ENCODE results near the gene ASH1L.
"Not testable (repeated sequence)": the region's sequence is repeated elsewhere in the genome, so short reads cannot be mapped to it uniquely, and the experiment has no call there.

ASH1L gene

DNA sequence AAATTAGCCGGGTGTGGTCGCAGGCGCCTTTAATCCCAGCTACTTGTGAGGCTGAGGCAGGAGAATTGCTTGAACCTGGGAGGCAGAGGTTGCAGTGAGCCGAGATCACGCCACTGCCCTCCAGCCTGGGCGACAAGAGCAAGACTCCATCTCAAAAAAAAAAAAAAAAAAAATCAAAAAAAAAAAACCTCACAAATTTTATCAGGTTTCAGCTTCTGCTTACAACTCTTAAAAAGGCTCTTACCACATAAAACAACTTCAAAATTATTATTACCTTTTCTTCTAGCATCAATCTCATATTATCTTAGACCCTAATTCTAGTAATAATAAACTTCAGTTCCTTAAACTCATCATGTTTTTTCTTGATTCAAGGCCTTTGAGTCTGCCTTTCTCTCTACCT lies 120.2 kb downstream of the ASH1L start:
- not testable (repeated sequence) for DNase-seq

DNA sequence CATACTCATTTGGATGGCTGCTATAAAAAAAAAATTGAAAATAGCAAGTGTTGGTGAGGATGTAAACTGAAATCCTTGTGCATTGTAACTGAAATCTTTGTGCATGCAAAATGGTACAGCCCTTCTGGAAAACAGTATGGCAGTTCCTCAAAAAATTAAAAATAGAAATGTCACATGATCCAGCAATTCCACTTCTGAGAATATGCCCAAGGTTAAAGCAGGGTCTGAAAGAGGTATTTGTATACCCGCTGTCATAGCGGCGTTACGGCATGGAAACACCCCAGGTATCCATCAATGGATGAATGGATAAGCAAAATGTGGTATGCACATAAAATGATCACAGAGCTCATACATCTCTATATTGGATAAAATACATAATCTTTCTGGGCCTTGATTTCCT lies 125.2 kb downstream of the ASH1L start:
- no peak for DNase-seq

DNA sequence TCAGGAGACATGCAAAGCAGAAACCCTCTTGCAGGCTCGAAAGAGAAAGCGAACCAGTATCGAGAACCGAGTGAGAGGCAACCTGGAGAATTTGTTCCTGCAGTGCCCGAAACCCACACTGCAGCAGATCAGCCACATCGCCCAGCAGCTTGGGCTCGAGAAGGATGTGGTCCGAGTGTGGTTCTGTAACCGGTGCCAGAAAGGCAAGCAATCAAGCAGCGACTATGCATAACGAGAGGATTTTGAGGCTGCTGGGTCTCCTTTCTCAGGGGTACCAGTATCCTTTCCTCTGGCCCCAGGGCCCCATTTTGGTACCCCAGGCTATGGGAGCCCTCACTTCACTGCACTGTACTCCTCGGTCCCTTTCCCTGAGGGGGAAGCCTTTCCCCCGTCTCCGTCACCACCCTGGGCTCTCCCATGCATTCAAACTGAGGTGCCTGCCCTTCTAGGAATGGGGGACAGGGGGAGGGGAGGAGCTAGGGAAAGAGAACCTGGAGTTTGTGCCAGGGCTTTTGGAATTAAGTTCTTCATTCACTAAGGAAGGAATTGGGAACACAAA lies 128.7 kb downstream of the ASH1L start:
- DNase-seq, result not testable (repeated sequence)

DNA sequence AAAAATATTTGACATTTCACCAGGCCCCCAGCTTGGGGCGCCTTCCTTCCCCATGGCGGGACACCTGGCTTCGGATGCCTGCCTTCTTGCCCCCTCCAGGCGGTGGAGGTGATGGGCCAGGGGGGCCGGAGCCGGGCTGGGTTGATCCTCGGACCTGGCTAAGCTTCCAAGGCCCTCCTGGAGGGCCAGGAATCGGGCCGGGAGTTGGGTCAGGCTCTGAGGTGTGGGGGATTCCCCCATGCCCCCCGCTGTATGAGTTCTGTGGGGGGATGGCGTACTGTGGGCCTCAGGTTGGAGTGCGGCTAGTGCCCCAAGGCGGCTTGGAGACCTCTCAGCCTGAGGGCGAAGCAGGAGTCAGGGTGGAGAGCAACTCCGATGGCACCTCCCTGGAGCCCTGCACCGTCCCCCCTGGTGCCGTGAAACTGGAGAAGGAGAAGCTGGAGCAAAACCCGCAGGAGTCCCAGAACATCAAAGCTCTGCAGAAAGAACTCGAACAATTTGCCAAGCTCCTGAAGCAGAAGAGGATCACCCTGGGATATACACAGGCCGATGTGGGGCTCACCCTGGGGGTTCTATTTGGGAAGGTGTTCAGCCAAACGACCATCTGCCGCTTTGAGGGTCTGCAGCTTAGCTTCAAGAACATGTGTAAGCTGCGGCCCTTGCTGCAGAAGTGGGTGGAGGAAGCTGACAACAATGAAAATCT lies 129.3 kb downstream of the ASH1L start:
- not testable (repeated sequence) for DNase-seq

DNA sequence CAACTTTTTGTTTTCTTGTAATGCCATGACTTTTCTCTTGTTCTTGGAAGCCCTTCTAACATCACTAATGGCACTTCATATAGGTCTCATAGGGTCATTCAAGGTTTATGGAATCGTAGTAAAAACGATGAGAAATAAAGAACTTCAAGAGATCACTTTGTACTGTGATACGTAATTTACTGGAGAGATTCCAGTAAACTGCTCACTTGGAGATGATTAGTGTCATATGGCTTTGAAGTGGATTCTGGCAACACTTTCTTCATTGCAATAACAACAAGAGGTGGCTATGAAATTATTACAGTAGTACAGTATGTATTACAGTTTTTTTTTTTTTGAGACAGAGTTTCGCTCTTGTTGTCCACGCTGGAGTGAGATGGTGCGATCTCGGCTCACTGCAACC lies 138.5 kb downstream of the ASH1L start:
- no peak for DNase-seq

DNA sequence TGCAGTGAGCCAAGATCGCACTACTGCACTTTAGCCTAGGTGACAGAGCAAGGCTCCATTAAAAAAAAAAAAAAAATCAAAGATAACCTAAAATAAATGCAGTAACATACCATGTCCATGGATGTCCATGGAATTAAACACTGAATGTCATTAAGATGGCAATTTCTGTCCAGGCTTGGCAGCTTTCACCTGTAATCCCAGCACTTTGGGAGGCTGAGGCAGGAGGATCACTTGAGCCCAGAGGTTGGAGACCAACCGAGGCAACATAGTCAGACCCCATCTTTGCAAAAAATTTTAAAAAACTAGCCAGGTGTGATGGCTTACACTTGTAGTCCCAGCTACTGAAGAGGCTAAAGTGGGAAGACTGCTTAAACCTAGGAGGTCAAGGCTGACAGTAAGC lies 141.8 kb downstream of the ASH1L start:
- no peak for DNase-seq

DNA sequence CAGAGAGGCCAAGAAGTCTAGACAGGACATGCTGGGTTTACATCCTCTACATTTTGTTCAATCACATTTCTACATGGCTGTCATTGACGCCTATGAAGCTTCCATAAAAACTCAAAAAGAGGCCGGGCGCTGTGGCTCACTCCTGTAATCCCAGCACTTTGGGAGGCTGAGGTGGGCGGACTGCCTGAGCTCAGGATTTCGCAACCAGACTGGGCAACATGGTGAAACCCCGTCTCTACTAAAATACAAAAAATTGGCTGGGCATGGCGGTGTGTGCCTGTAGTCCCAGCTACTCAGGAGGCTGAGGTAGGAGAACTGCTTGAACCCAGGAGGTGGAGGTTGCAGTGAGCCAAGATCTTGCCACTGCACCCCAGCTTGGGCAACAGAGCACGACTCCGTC lies 150.8 kb downstream of the ASH1L start:
- DNase-seq, result not testable (repeated sequence)

DNA sequence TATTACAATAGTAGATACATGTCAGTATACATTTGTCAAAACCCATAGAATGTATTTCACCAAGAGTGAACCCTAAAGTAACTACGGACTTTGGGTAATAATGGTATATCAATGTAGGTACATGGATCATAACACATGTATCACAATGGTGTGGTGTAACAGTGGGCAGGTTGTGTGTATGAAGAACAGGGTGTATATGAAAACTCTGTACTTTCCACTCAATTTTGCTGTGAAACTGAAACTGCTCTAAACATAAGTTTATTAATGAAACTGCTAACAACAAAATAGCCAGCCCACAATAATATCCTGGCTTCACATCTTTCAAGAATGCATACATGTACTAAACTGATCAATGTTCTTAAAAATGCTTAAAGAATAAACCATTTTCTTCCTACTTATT lies 151.7 kb downstream of the ASH1L start:
- DNase-seq, result no peak

DNA sequence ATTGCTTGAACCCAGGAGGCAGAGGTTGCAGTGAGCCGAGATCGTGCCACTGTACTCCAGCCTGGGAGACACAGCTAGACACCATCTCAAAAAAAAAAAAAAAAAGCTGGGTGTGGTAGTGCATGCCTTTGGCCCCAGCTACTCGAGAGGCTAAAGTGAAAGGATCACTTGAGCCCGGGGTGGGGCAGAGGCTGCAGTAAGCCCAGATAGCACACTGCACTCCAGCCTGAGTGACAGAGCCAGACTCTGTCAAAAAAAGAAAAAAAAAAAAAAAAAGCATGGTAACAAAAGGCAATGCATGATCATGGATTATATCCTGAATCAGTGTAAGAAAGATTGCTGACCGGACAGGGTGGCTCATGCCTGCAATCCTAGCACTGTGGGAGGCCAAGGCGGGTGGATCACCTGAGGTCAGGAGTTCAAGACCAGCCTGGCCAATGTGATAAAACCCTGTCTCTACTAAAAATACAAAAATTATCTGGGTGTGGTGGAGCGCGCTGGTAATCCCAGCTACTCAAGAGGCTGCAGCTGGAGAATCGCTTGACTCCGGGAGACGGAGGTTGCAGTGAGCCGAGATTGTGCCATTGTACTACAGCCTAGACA lies 165.6 kb downstream of the ASH1L start:
- DNase-seq, result no peak

DNA sequence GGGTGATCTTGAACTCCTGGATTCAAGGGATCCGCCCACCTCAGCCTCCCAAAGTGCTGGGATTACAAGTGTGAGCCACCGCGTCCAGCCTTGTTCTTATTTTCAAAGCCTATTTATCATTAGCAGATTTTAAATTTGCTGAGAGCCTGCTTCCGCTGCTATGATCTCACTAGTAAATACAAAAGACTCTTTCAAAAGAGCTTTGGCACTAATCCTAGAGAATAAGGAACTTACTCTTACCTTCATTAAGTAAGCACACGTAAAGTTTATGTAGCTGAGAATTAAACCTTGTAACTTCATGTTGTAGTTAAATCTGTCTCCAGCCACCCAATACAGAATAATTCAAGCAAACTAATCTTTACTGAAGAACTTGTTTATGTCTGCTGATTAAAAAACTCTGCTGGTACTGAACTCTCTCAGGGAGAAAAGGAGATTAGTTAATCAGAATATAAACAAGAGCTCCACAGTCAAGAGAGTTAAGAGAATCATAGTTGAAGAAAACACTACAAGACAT lies 169.6 kb downstream of the ASH1L start:
- no peak for DNase-seq

DNA sequence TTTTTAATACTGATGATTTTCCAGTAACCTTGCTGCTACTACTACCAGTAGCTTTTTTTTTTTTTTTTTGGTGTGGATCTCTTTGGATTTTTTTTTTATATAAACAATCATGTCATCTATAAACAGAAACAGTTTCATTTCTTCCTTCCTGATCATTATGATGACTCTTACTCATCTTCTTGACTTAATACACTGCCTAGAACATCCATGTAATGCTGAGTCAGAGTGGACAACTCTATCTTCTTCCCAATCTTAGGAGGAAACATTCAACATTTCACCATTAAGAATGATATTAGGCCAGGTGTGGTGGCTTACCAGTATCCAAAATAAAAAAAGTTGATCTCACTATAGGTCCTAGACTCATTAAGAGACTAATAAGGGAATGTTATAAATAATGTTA lies 172.8 kb downstream of the ASH1L start:
- DNase-seq, result no peak

DNA sequence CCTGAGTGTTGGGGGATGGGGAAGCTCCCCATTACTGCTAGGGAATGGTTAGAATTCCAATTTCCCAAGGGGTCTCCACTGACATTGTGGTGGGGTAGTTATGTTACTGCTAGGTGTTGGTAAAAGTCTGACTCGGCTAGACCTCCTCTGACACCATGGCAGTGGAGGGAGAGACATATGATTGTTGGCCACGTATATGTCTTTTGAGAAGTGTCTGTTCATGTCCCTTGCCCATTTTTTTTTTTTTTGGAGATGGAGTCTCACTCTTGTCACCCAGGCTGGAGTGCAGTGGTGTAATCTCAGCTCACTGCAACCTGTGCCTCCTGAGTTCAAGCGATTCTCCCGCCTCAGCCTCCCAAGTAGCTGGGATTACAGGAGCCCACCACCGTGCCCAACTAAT lies 176.8 kb downstream of the ASH1L start:
- DNase-seq, result not testable (repeated sequence)

DNA sequence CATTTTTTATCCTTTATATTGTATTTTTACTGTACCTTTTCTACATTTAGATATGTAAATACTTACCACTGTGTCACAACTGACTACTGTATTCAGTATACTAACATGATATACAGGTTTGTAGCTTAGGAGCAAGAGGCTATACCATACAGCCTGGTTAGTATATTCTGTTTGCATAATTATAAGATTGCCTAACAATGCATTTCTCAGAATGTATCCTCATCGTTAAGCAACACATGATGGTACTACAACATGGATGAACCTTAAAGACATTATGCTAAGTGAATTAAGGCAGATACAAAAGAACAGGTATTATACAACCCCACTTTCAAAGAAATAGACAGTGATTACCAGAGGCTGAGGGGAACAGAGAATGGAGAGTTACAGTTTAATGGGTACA lies 179.2 kb downstream of the ASH1L start:
- DNase-seq, result no peak

DNA sequence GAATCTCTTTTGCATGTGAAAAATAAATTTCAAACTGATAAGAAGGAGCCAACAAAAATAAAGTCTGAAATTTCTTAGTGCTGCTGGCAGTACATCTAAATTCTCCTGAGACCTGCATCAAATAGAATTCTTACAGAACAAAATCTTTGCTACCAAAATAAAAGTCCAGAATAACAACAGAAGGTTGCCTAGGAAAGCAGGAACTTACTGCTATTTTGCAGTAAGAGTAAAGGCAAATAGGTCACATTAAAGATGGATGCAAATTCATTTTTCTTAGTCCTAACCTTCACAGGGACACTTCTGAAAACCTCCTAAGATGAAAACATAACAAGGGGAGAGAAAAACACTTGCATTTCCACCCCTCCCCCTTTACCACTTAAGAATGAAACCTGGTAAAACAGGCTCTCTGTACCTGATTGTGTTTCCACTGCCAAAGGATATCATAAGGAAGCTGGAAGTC lies 182.9 kb downstream of the ASH1L start:
- DNase-seq, result no peak

DNA sequence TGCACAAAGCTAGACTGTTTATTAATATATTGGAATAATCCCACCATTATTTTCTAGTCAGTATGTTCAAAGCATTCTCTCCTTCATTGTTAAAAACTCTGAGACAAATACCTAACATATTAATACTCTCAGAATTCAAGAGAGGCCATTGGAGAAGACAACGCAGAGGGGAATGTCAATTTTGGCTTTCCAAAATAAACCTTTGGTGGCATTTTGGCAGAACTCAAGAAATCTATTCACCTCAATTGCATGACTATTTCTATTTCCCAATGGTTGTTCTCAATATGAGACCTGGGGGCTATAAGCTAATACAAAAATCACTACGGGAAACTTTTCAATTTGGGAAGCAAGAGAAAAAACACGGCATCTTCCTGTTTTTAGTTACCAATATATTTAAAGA lies 183.4 kb downstream of the ASH1L start:
- no peak for DNase-seq

DNA sequence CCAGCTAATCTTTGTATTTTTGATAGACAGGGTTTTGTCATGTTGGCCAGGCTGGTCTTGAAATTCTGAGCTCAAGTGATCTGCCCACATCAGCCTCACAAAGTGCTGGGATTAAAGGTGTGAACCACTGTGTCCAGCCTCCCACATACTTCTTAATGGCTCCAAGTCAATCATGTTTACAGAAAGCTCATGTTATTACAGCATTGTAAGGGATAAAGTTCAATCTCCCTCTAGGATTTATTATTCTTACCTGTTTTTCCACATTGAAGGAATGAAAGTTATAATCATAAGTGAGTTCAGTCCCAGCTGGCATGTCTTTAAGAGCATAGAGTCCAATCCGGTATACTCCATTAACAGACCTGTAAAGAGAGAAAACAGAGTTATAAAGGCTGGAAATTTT lies 202.6 kb downstream of the ASH1L start:
- DNase-seq, result no peak

DNA sequence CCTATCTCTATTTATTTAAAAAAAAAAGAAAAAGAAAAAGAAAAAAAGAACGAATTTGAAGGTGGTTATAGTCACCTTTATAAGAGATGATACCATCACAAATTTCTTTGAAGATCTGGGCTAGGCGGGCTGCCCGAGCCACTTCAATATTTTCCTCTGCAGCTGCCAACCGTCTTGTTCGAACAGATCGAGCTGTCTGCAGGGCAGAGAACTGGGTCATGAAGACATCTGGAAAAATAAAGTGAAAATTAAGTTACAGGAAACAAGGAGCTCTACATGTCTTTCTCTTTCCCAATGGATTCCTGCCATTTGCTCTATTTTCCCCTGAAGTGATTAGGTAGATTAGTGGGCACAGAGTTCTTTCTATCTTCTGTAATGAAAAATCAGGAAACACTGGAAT lies 210.0 kb downstream of the ASH1L start:
- no peak for DNase-seq

DNA sequence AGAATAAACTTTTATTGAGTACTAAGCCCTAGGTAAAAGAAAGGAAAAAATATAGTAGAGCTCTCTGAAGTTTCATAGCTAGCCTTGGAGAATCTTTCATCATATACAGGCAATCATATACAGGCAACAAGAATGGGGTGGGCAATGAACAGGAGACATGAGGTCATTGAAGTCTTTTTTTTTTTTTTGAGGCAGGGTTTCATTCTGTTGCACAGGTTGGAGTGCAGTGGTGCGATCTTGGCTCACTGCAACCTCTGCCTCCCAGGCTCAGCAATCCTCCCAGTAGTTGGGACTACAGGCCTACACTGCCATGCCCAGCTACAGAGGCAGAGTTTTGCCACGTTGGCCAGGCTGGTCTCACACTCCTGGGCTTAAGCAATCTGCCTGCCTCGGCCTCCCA lies 219.8 kb downstream of the ASH1L start:
- no peak for DNase-seq

DNA sequence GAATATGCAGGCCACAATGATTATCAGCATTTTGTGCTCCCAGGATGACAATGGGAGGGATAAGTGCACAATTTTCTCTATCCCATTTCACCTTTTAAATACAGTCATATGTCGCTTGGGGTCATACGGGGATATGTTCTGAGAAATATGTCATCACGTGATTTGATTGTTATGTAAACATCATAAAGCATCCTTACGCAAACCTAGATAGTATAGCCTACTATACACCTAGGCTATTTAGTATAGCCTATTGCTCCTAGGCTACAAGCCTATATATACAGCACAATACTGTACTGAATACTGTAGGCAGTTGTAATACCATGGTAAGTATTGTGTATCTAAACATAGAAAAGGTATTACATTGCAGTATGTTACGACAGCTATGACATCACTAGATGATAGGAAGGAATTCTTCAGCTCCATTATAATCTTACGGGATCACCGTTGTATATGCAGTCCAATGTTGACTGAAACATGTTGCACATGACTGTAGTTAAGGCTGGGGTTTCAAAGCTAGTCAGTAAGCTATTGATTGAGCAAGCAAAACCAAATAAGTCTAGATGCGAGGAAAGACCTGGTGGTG lies 223.0 kb downstream of the ASH1L start:
- no peak for DNase-seq

DNA sequence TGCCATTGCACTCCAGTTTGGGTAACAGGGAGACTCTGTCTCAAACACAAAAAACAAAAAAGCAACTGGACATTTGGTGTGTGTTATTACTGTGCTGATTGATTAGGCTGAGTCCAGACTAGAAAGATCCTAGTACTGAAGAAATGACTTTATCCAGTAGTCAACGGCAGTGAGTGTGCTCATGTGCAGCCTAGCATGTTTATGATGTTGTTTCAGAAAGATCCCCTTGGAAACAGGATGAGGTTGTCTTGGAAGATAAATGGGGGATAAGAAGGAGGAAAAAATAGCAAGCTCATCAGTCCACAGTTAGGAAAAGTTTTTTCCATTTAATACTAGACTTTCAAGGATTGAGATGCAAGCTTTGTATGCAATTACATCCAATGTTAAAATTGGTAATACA lies 227.6 kb downstream of the ASH1L start:
- no peak for DNase-seq

DNA sequence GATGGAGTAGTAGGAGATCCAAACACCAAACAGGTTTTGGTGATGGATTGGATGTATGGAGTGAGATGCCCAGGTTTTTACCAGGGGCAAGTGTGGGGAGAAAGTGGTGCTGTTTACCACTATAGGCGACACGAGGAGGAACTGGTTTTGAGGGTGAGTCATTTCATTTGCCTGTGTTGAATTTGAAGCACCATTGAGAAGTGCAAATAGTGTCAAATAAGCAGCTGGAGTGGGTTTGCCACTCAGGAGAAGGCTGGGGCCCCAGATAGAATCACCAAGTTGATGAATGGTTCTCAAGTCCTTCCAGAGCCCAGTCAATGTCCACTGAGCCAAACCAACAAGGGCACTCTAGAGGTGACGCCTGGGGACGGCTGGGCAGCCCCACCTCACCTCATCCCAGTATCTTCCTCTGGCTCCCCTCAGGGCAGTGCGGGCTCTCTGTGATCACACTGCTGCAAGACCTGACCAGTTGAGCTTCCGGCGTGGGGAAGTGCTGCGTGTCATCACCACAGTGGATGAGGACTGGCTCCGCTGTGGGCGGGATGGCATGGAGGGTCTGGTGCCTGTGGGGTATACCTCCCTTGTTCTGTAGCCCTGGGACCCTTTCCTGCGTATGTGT lies 232.5 kb downstream of the ASH1L start:
- no peak for DNase-seq

DNA sequence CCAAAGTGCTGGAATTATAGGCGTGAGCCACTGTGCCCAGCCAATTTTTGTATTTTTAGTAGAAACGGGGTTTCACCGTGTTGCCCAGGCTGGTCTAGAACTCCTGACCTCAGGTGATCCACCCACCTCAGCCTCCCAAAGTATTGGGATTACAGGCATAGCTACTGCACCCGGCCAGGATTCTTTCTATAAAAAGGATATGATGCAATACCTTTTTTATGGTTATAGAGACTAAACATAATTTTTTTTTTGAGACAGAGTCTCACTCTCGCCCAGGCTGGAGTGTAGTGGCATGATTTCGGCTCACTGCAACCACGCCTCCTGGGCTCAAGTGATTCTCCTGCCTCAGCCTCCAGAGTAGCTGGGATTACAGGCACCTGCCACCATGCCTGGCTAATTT lies 233.7 kb downstream of the ASH1L start:
- DNase-seq, result not testable (repeated sequence)

DNA sequence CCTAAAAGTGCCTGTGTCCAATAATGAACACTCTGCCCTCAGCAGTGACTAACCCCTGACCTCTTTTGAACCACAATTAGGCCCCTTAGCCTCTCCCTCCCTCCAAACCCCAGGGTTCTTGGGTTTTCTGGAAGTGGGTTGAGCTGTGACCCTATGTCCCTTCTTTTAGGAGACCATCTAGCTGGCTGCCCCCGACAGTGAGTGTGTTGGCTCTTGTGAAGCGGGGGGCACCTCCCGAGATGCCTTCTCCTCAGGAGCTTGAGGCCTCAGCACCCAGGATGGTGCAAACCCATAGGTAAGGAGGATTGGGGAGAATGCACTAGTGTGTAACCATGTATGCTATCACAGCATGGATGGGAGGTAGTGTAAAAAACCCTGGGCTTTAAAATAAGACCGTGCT lies 234.6 kb downstream of the ASH1L start:
- DNase-seq, result no peak

Data from T-helper 1 cell (primary cell).